Fibroblast of villous mesenchyme (primary cell): Measurements from ENCODE around the gene FOLR1. TPM values are rescaled to one million over a fixed set of nuclear protein-coding genes. Genes with fewer than 3 reads are reported as not detected.

Experiments used
- DNase-seq: peaks from one replicate; pipeline ENCODE4 v3.0.0-alpha.2; 2010; ENCODE audit warnings: low read depth
- H3K4me3 ChIP-seq: 2 replicates; pipeline ENCODE4 v1.5.1; 2011; ENCODE audit warnings: low read depth, mild to moderate bottlenecking, low read length
- total RNA-seq: library from RNA; depleted of rRNA; stranded (reverse); fragments of >200 nt; gene quantifications from 2 replicates; pipeline ENCODE4 v1.2.3, GENCODE V29; 2012
- TF ChIP-seq, protein P1 (sequence below): IDR thresholded peaks from 2 replicates; pipeline ENCODE4 v1.5.1; 2012; ENCODE audit warnings: low read depth, mild to moderate bottlenecking, low read length; ENCODE audit not compliant: insufficient read depth

FOLR1 gene
- total RNA-seq, 1 donor: not detected

DNA sequence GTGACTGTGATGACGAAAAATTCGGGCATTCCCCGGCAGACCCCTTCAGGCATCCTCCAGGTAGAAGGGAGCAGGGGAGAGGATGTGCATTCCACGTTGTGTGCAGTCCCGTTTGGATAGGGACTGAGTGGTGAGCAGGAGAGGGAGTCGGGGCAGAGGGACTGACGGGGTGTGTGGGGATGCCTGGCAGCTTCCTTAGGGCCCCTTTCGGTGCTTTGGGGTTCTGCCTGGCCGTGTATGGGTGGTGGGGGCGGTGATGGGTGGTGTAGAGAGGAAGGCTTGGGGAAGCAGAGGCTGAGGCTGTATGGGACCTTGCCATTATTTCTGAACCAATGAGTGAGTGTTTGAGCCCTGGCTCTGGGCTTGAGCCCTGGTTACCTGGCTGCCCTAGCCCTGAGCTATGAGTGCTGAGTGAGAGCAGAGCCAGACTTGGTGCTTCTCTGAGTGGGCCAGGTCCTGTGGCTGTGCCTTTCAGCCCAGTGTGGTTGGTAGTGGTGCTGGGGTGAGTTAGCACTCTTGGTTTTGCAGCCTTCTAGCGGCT is 33.5 kb downstream of the FOLR1 start:
- no peak for DNase-seq
- peak overlapping the region; percentile 98 for H3K4me3 ChIP-seq
- TF ChIP-seq, protein P1, sequence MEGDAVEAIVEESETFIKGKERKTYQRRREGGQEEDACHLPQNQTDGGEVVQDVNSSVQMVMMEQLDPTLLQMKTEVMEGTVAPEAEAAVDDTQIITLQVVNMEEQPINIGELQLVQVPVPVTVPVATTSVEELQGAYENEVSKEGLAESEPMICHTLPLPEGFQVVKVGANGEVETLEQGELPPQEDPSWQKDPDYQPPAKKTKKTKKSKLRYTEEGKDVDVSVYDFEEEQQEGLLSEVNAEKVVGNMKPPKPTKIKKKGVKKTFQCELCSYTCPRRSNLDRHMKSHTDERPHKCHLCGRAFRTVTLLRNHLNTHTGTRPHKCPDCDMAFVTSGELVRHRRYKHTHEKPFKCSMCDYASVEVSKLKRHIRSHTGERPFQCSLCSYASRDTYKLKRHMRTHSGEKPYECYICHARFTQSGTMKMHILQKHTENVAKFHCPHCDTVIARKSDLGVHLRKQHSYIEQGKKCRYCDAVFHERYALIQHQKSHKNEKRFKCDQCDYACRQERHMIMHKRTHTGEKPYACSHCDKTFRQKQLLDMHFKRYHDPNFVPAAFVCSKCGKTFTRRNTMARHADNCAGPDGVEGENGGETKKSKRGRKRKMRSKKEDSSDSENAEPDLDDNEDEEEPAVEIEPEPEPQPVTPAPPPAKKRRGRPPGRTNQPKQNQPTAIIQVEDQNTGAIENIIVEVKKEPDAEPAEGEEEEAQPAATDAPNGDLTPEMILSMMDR: no peak

DNA sequence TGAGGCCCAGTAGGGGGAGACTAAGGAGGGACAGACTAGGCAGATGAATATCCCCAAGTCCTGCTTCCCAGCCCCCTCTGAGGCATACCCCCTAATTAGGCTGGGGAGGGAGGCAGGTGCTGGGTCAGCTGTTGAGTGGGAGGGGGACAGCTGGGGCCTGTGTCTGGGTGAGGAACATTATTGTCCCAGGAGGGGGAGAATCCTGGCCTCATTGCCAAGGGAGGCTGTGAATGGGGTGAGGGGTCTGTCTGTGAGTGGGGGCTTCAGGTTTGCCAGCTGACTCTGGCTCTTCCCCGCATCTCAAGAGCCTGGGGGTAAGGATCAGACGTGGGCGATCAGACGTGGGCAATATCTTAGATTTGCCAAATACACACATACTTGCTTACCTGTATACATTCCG is 34.8 kb downstream of the FOLR1 start:
- no peak overlapping the region for H3K4me3 ChIP-seq
- TF ChIP-seq, protein P1: no peak

DNA sequence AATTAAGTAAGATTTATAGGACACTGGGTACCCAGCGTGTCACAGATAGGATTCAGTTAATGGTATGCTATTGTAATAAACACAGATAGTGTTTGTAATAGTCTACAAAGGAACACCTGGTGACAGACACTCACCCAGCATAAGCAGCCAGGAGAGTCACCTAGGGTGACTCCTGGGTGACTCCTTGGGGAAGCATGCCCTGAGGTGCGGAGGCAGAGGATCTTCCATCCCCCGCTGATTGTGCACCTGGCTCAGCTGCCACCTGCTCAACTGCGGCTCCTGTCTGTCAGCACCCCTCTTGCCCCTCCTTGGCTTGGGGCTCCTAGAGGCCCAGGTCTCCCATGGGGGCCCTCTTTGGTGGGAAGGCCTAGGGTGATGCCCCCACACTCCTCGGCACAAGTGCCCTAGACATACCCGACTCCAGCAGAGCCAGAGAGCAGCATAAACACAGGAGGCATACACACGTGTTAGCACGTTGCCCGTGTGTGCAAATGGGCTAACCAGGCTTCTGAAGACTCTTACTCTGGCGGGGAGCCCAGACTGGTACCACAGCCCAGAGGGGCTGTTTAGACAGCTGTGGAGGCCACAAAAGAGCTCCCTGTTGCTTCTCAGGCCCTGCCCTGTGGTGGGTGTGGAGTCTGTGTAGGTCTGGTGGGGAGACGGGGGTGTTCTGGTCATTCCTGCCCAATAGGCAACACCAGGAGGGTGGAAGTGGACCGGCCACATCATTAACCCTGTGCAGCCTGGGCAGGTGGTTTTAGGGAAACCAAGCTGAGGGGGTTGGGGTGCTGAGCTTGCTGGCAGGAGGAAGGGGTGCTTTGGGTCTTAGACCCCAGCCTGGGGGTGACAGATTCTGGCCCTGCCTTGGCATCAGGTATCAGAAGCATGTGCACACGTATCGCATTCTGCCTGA is 35.6 kb downstream of the FOLR1 start:
- no peak overlapping the region for H3K4me3 ChIP-seq
- DNase-seq: no peak

More for the DNA sequence above, 34.8 kb downstream of the FOLR1 start:
- no peak for DNase-seq

DNA sequence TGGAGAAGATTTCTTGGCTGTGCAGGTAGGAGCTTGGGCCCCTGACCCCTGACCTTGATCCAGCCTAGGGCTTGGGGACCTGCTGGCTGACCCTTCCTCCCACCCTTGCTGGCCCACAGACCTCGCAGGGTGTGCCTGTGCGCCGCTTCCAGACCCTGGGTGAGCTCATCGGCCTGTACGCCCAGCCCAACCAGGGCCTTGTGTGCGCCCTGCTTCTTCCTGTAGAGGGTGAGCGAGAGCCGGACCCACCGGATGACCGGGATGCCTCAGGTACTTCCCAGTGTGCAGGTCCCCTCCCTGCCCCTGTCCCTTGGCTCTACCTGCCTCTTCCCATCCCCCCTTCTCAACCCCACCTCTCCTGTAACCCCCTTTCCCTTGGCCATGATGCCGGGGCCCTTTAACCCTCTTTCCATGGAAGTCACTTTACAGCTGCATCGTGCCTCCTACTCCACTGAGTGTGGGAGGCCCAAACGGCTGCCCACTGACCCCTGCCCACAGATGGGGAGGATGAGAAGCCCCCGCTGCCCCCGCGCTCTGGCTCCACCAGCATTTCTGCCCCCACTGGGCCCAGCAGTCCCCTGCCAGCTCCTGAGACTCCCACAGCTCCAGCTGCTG is 36.4 kb downstream of the FOLR1 start:
- TF ChIP-seq, protein P1: no peak
- H3K4me3 ChIP-seq: no peak overlapping the region
- DNase-seq: no peak

More for the DNA sequence above, 35.6 kb downstream of the FOLR1 start:
- TF ChIP-seq, protein P1: no peak

DNA sequence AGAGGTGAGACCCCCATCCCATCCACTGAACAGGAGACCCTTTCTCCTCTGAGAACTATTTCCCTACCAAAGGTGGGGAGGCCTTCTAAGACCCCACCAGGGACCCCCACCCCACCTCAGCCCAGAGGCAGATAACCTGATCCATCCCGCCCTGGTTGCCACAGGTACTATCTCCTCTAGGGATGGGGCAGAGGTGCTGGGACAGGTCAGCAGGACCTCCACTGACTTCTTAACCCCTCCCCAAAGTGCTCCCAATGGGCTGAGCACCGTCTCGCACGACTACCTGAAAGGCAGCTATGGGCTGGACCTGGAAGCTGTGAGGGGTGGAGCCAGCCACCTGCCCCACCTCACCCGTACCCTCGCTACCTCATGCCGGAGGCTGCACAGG is 36.9 kb downstream of the FOLR1 start:
- H3K4me3 ChIP-seq: no peak overlapping the region
- TF ChIP-seq, protein P1: no peak
- DNase-seq: no peak

DNA sequence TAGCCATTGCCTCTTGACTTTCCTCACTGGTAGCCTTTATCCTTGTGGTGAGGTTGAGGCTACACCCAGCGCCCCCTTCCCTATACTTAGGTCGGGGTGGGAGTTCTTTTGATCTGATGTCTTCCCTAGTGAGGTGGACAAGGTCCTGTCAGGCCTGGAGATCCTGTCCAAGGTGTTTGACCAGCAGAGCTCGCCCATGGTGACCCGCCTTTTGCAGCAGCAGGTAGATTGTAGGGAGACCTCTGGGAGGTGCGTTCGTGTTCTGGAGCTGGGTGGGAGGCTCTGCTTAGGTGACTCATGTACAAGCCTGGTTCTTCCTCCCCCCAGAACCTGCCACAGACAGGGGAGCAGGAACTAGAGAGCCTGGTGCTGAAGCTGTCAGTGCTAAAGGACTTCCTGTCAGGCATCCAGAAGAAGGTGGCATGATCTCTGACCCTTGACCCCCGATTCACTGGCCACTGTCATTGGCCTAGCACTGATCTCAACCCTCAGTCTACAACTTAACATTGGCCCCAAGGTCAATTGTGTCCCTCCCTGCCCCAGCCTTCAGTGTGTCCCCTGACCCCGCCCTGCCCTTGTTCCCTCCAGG is 37.5 kb downstream of the FOLR1 start:
- H3K4me3 ChIP-seq: no peak overlapping the region
- no peak for DNase-seq
- TF ChIP-seq, protein P1: no peak
